Common myeloid progenitor, CD34-positive (primary cell): ENCODE data around the gene PSMC4.

Experiments
- CTCF ChIA-PET: fragments of 350-600 bp; sonication (Branson Sonifier 250); formaldehyde crosslinking; loops from one replicate; lab custom pipeline; 2021; ENCODE audit warnings: antibody characterized with exemption; lab: Charles Lee
- POLR2A ChIA-PET: fragments of 350-600 bp; sonication (Branson Sonifier 250); formaldehyde crosslinking; loops from one replicate; lab custom pipeline; 2021; ENCODE audit warnings: antibody characterized with exemption; lab: Charles Lee
- DNase-seq, 3 donors: peaks; one replicate each; pipeline versions ENCODE4 v3.0.0 to v3.0.0-alpha.2; 2013
- H3K27ac ChIP-seq, 2 experiments: 1 replicate in 1 of 2; 2 replicates in 1 of 2; pipeline ENCODE4 v1.7.0; 2013; ENCODE audit warnings: inconsistent platforms in 2 of 2, low read length in 2 of 2, mild to moderate bottlenecking in 2 of 2, low read depth in 1 of 2, moderate library complexity in 1 of 2; ENCODE audit not compliant: severe bottlenecking in 2 of 2, insufficient read depth in 1 of 2, poor library complexity in 1 of 2
- H3K27me3 ChIP-seq, 5 experiments: replicated peaks in 2 of 5; 1 replicate in 3 of 5; 2 replicates in 2 of 5; pipeline versions ENCODE4 v1.6.1 to v1.7.0; 2013; ENCODE audit warnings: low read length in 4 of 5, mild to moderate bottlenecking in 2 of 5, moderate library complexity in 2 of 5, inconsistent platforms in 1 of 5; ENCODE audit not compliant: insufficient read depth in 5 of 5, control insufficient read depth in 4 of 5
- H3K36me3 ChIP-seq, 4 experiments: 1 replicate in 2 of 4; 2 replicates in 2 of 4; pipeline versions ENCODE4 v1.6.1 to v1.7.0; 2013; ENCODE audit warnings: low read length in 3 of 4, control low read depth in 1 of 4, mild to moderate bottlenecking in 1 of 4; ENCODE audit not compliant: control insufficient read depth in 4 of 4, insufficient read depth in 4 of 4
- H3K4me1 ChIP-seq, 4 experiments: 1 replicate in 3 of 4; 2 replicates in 1 of 4; pipeline versions ENCODE4 v1.6.1 to v1.7.1; 2013; ENCODE audit warnings: low read length in 3 of 4, mild to moderate bottlenecking in 3 of 4, control low read depth in 1 of 4, inconsistent platforms in 1 of 4, moderate library complexity in 1 of 4; ENCODE audit not compliant: control insufficient read depth in 4 of 4, insufficient read depth in 4 of 4; ENCODE audit errors: control extremely low read depth in 1 of 4
- H3K4me3 ChIP-seq, 7 experiments: 1 replicate in 4 of 7; 2 replicates in 3 of 7; pipeline versions ENCODE4 v1.5.1 to v1.7.0; 2013; ENCODE audit warnings: mild to moderate bottlenecking in 7 of 7, low read length in 6 of 7, moderate library complexity in 6 of 7, inconsistent platforms in 2 of 7, low read depth in 2 of 7, control low read depth in 1 of 7; ENCODE audit not compliant: insufficient read depth in 4 of 7, control insufficient read depth in 1 of 7; ENCODE audit errors: extremely low read depth in 1 of 7
- H3K9me3 ChIP-seq, 5 experiments: 1 replicate in 4 of 5; 2 replicates in 1 of 5; pipeline versions ENCODE4 v1.6.1 to v1.7.1; 2013; ENCODE audit warnings: low read length in 4 of 5, mild to moderate bottlenecking in 2 of 5, inconsistent platforms in 1 of 5, low read depth in 1 of 5, moderate library complexity in 1 of 5; ENCODE audit not compliant: control insufficient read depth in 4 of 5, insufficient read depth in 2 of 5; ENCODE audit errors: control extremely low read depth in 1 of 5
- WGBS: methylation state at CpG from one replicate; pipeline ENCODE4 v1.1.5; 2013; ENCODE audit not compliant: insufficient coverage; 5-methylcytosine and 5-hydroxymethylcytosine counted together

The PSMC4 gene

DNA sequence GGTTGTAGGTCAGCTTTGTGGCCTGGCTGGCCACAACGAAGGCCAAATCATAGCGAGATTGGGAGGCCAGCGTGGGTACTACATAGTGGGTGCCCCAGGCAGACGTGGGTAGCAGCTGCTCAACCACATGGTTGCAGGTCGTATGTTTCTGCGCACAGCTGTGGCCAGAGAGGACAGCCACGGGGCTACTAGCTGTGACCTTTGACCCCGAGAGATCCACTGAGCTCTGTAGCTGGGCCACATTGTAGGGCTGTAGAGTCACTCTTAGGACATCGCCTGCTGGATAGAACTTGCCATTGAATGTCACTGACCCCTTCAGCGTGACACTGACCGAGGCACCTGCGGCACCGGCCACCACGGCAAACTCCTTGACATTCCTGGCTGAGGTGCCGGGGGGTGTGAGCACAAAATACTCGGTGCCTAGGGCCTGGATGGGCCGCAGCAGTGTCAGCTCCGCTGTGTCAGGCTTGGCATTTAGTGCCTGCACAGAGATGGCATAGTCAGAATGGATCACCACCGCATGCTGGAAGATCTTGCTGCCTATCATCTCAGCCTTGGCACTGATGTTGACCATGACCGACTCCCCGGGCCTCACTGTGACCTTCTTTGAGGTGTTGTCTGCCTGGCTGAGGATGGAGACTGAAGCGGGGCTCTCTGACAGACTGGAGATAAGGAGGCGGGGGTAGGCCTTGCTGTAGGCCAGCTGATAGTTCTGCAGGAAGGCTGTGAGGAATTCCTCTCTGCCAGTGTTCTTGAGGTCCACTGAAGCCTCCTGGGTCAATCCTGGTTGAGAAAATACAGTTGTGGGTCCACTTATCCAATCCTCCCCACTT, 43.2 kb upstream of the PSMC4 start:
- ChIA-PET CTCF (no interaction called here), POLR2A (no interaction called here)
- H3K36me3 ChIP-seq, result no peaks in the 10 kb centered on the region
- peaks cover 3 to 88% (median 26%) of the 10 kb centered on the region in 5 experiments for H3K27me3 ChIP-seq
- H3K4me3 ChIP-seq, result no peak overlapping the region
- WGBS, result 98% methylated on average over 23 of the region's 23 CpGs
- H3K4me1 ChIP-seq, result no peaks in the 10 kb centered on the region
- H3K27ac ChIP-seq, result no peak overlapping the region
- H3K9me3 ChIP-seq, result peaks cover 0 to 10% (median 0%) of the 10 kb centered on the region in 5 experiments
- DNase-seq, result no peak

GRCh38 chr19:39928357-39928725, 42.6 kb upstream of the PSMC4 start:
- no peak overlapping the region for H3K4me3 ChIP-seq
- ChIA-PET CTCF (interaction anchor here (1.4 kb wide), 1 partner anchor 42 kb away, joined by 3 read pairs; the partner anchor contains the start of gene PSMC4), POLR2A (no interaction called here)
- peaks cover 0 to 10% (median 0%) of the 10 kb centered on the region in 5 experiments for H3K9me3 ChIP-seq
- WGBS, result no CpG with 5 or more reads among the region's 3 CpGs
- H3K27me3 ChIP-seq, result peaks cover 3 to 90% (median 28%) of the 10 kb centered on the region in 5 experiments
- no peak for DNase-seq
- no peaks in the 10 kb centered on the region for H3K4me1 ChIP-seq
- H3K27ac ChIP-seq, result no peak overlapping the region
- H3K36me3 ChIP-seq, result no peaks in the 10 kb centered on the region

DNA sequence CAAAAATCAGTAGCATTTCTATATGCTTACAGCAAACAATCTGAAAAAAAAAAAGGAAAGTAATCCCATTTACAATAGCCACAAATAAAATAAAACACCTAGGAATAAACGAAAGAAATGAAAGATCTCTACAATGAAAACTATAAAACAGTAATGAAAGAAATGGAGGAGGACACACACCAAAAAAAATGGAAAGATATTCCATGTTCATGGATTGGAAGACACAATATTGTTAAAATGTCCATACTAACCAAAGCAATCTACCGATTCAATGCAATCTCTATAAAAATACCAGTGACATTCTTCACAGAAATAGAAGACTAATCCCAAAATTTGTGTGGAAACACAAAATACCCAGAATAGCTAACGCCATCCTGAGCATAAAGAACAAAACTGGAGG, 41.2 kb upstream of the PSMC4 start:
- Histone ChIP-seq H3K9me3 (peaks cover 0 to 10% (median 0%) of the 10 kb centered on the region in 5 experiments), H3K4me3 (no peak overlapping the region), H3K27ac (no peak overlapping the region), H3K27me3 (peaks cover 3 to 92% (median 38%) of the 10 kb centered on the region in 5 experiments), H3K36me3 (no peaks in the 10 kb centered on the region), H3K4me1 (no peaks in the 10 kb centered on the region)
- ChIA-PET POLR2A (interaction anchor here (0.6 kb wide), 1 partner anchor 14 kb away, joined by 3 read pairs; no protein-coding TSS in a partner anchor), CTCF (interaction anchor here (1.4 kb wide), 1 partner anchor 41 kb away, joined by 3 read pairs; the partner anchor contains the start of gene PSMC4)
- no peak for DNase-seq
- 100% methylated on average over 2 of the region's 3 CpGs for WGBS

DNA sequence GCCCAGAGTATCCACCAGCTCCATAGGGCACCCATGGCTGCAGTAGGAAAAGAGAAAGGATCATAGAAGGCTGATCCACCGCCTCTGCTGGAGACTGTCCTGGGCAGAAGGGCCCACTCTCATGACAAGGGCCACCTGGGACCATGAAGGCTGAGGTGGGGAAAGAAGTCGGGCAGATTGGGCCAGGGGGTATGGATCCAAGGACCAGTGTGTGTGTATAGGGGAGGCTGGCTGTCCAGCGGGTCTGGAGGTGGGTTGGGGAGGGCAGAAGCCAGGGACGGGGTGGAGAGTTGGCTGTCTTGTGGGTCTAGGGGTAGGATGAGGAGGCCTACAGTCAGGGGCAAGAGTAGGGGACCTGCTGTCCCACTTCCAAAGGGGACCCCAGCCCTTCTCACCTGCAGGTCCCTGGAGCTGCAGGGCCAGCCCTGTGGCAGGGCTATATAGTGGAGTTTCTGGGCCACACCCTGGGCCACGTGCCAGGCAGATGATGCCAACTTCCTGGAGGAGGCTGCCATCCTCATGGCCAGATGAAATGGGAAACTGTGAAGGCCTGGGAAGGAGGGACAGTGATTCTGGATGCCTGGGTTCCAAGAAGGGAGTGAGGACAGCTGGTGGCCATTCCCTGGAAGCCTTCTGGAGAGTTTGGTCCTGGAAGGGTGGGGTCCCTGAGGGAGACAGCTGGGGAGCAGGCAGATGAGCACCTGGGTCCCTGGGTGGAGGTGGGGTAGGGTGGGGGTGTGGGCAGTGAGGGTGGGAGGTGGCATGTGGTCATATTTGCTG, 36.2 kb upstream of the PSMC4 start, which contains the start of gene FCGBP:
TSS of gene FCGBP (minus strand) at position 51 of the 780 bp plus-strand sequence.
- Histone ChIP-seq H3K27ac (no peak within 1 kb of the TSS), H3K27me3 (peaks cover 3 to 90% (median 52%) of the 10 kb centered on the region in 5 experiments), H3K4me3 (no peak within 1 kb of the TSS), H3K9me3 (peaks cover 2 to 10% (median 4%) of the 10 kb centered on the region in 5 experiments), H3K36me3 (no peaks in the 10 kb centered on the region), H3K4me1 (no peaks in the 10 kb centered on the region)
- DNase-seq, result no peak
- WGBS, result 90% methylated on average over 4 of the region's 5 CpGs
- ChIA-PET POLR2A (no interaction called here), CTCF (no interaction called here)

DNA sequence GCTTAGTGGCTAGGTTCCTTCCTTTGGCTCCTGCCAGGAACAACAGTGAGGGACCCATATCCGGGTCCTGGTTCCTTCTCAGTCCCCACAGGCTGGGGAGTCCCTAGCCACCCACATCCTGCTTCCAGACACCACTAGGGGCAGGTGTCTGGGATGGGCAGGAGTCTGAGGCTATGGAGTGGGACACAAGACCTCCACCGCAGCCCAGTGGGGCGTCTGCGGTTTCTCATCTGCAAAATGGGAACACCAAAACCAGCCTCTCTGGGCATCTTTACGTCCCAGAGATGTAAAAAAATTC, 35.7 kb upstream of the PSMC4 start:
- no peak overlapping the region for H3K27ac ChIP-seq
- WGBS, result 73% methylated on average over 5 of the region's 5 CpGs
- DNase-seq, result no peak
- peaks cover 2 to 10% (median 10%) of the 10 kb centered on the region in 5 experiments for H3K9me3 ChIP-seq
- H3K36me3 ChIP-seq, result no peaks in the 10 kb centered on the region
- POLR2A ChIA-PET, result no interaction called here
- H3K4me3 ChIP-seq, result no peak overlapping the region
- CTCF ChIA-PET, result no interaction called here
- no peaks in the 10 kb centered on the region for H3K4me1 ChIP-seq
- H3K27me3 ChIP-seq, result peaks cover 3 to 90% (median 50%) of the 10 kb centered on the region in 5 experiments

- no peak overlapping the region for H3K4me3 ChIP-seq
- peaks cover 2 to 14% (median 10%) of the 10 kb centered on the region in 5 experiments for H3K9me3 ChIP-seq
- H3K27ac ChIP-seq, result no peak overlapping the region
- peaks cover 1 to 3% (median 2%) of the 10 kb centered on the region in 4 experiments for H3K4me1 ChIP-seq
- peaks cover 3 to 93% (median 48%) of the 10 kb centered on the region in 5 experiments for H3K27me3 ChIP-seq
- ChIA-PET CTCF (interaction anchor here (1.2 kb wide), 1 partner anchor 9 kb away, joined by 5 read pairs; no protein-coding TSS in a partner anchor), POLR2A (no interaction called here)
- no peak for DNase-seq
- 44% methylated on average over 1 of the region's 3 CpGs for WGBS
- H3K36me3 ChIP-seq, result no peaks in the 10 kb centered on the region
These were observed 34.9 kb upstream of the PSMC4 start for GRCh38 chr19:39936020-39936419.
